ENCODE results near the gene TMIE. TPM values are rescaled to one million over a fixed set of nuclear protein-coding genes. Genes with fewer than 3 reads are reported as not detected.

TMIE gene
- polyA plus RNA-seq, 3 donors: not detected

DNA sequence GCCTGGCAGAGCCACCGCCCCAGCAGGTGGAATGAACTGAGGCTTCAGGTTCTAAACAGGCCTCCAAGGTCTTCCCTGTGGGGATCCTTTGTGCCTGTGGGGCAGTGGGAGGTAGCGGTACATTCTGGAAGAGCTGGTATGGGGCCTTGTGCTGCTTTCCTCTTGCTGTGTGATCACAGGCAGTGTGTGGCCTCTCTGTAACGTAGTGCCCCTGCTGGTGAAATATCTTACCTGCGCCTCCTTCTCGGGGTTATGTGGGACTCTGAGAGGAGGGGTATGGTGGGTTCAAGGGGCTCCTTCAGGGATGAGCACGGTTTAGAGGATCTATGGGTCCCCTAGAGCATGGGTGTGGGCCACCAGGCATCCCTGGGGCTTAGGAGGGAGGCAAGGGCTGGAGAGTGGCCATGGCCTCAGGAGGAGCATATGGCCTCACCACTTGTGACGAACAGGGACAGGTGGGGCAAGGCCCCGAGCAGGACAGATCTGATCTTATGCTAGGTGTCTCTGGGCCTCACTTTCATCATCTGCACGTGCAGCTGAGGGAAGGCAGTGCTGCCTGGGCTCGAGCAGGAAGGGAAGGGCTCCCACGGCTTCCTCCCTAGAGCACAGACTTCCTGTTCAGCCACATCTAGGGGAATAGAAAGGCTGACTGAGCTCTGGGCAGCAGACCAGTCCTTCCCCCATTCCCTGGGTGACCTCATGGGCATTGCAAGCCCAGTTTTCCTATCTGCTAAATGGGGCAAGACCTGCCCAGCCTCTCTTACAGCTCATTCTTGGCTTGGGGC, 5.8 kb upstream of the TMIE start:
- H3K9me3 Mint-ChIP-seq: peaks cover 0 to 2% (median 0%) of the 10 kb centered on the region in 7 donors
- H3K4me1 ChIP-seq (ENCODE audit: control insufficient read depth in 1 of 2, insufficient read depth in 2 of 2, low read length in 2 of 2): peaks cover 68 to 78% of the 10 kb centered on the region in 2 donors
- no peak overlapping the region for H3K9ac ChIP-seq (ENCODE audit: insufficient read depth, low read length, poor library complexity, severe bottlenecking)
- no peaks in the 10 kb centered on the region for H3K36me3 ChIP-seq (replicated peaks in 1 of 2; ENCODE audit: control insufficient read depth in 1 of 2, insufficient read depth in 2 of 2, low read length in 2 of 2)
- H3K36me3 Mint-ChIP-seq: peaks cover 4 to 8% of the 10 kb centered on the region in 2 donors
- peak overlapping the region; percentile 76 to 92 (median 87) for H3K27ac Mint-ChIP-seq
- H3K9me3 ChIP-seq (replicated peaks in 1 of 2; ENCODE audit: control insufficient read depth in 1 of 2, insufficient read depth in 1 of 2, low read length in 2 of 2): no peaks in the 10 kb centered on the region
- peak overlapping the region; percentile 37 to 42 for H3K4me3 Mint-ChIP-seq
- peaks cover 13 to 27% (median 18%) of the 10 kb centered on the region in 3 donors for H3K27me3 Mint-ChIP-seq (ENCODE audit: low read depth in 3 of 3)
- H3K27ac ChIP-seq (ENCODE audit: low read depth in 1 of 2, low read length in 2 of 2): peak overlapping the region; percentile 37 to 70
- intact Hi-C loops (cut with micrococcal nuclease): loop anchor here in 1 of 2 donors (10.0 kb wide), 1 partner anchor 279 kb away; the partner anchor contains the start of genes CCDC12 and NBEAL2
- H3K4me3 ChIP-seq (replicated peaks in 1 of 3; ENCODE audit: low read depth in 2 of 3, low read length in 3 of 3): peak overlapping the region in 1 of 3 experiments; percentile 83
- peaks cover 71% of the 10 kb centered on the region for H3K4me1 Mint-ChIP-seq
- TF ChIP-seq, protein P1, sequence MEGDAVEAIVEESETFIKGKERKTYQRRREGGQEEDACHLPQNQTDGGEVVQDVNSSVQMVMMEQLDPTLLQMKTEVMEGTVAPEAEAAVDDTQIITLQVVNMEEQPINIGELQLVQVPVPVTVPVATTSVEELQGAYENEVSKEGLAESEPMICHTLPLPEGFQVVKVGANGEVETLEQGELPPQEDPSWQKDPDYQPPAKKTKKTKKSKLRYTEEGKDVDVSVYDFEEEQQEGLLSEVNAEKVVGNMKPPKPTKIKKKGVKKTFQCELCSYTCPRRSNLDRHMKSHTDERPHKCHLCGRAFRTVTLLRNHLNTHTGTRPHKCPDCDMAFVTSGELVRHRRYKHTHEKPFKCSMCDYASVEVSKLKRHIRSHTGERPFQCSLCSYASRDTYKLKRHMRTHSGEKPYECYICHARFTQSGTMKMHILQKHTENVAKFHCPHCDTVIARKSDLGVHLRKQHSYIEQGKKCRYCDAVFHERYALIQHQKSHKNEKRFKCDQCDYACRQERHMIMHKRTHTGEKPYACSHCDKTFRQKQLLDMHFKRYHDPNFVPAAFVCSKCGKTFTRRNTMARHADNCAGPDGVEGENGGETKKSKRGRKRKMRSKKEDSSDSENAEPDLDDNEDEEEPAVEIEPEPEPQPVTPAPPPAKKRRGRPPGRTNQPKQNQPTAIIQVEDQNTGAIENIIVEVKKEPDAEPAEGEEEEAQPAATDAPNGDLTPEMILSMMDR (IDR thresholded peaks at IDR 0.05): peak; percentile 40
- H2AFZ ChIP-seq (ENCODE audit: insufficient read depth, low read depth, low read length, poor library complexity, severe bottlenecking): peak overlapping the region; percentile 38
- no peaks in the 10 kb centered on the region for H3K79me2 ChIP-seq (ENCODE audit: insufficient read depth, low read length)
- DNase-seq: peak; percentile 85 to 92 (median 89)
- H3K4me2 ChIP-seq (replicated peaks; ENCODE audit: extremely low read depth, low read length, poor library complexity, severe bottlenecking): peak overlapping the region; percentile 26
- H3K27me3 ChIP-seq (ENCODE audit: control insufficient read depth in 2 of 2, insufficient read depth in 2 of 2, low read length in 2 of 2): peaks cover 0 to 10% of the 10 kb centered on the region in 2 donors
- 34% methylated on average over 7 of the region's 11 CpGs for WGBS (ENCODE audit: insufficient coverage)
- peaks cover 12% of the 10 kb centered on the region for H4K20me1 ChIP-seq (ENCODE audit: insufficient read depth, low read length)

DNA sequence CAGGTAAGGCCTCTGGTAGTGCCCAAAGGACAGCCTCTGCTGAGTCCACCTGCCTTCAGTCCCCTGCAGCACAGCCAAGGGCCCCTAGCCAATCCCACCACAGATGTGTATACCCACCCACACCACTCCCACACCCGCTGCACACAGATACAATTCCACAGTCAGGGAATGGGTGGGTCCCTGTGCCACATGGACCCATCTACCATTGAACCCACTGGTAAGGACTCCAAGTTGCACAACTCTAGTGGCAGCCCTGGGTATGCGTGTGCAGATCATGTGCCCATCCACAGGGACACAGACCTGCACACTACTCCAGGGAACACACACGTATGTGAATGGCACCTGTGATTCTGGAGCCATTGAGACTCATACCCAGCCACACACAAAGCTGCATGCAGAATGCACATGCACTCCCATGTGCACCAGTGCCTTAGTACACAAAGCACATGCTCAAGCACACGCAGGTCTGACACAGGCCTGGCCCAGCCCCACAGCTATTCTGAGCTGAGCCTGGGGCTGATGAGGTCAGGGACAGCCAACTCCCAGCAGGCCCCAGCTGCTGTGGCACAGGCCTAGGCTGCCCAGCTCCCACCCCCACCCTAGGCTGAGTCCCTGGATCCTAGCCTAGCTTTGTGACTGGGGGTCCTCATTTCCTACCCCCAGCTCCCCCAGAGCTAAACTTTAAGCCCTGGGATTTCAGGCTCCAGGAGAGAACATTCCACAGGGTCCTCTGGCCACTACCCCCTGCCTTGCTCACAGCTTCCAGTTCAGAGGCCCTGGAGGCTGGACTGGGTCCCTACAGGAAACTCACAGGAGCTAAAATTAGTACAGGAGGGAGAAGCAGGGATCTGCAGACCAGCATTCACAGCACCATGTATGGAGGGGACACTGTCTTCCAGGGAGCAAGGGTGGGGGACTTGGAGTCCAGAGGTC, 5.0 kb upstream of the TMIE start:
- peak overlapping the region in 1 of 3 experiments; percentile 83 for H3K4me3 ChIP-seq (replicated peaks in 1 of 3; ENCODE audit: low read depth in 2 of 3, low read length in 3 of 3)
- H4K20me1 ChIP-seq (ENCODE audit: insufficient read depth, low read length): peaks cover 14% of the 10 kb centered on the region
- Mint-ChIP-seq H3K36me3 (peaks cover 4 to 8% of the 10 kb centered on the region in 2 donors), H3K4me1 (peaks cover 69% of the 10 kb centered on the region), H3K27ac (peak overlapping the region; percentile 76 to 92 (median 87)), H3K4me3 (peak overlapping the region; percentile 37), H3K27me3 (ENCODE audit: low read depth in 3 of 3) (peaks cover 18 to 28% (median 25%) of the 10 kb centered on the region in 3 donors), H3K9me3 (peaks cover 0 to 2% (median 0%) of the 10 kb centered on the region in 7 donors)
- H3K27ac ChIP-seq (ENCODE audit: low read depth in 1 of 2, low read length in 2 of 2): peak overlapping the region; percentile 37 to 70
- H3K4me2 ChIP-seq (replicated peaks; ENCODE audit: extremely low read depth, low read length, poor library complexity, severe bottlenecking): peak overlapping the region; percentile 26
- H3K27me3 ChIP-seq (ENCODE audit: control insufficient read depth in 2 of 2, insufficient read depth in 2 of 2, low read length in 2 of 2): peaks cover 0 to 16% of the 10 kb centered on the region in 2 donors
- no peaks in the 10 kb centered on the region for H3K9me3 ChIP-seq (replicated peaks in 1 of 2; ENCODE audit: control insufficient read depth in 1 of 2, insufficient read depth in 1 of 2, low read length in 2 of 2)
- intact Hi-C loops (cut with micrococcal nuclease): loop anchor here in 1 of 2 donors (10.0 kb wide), 1 partner anchor 279 kb away; the partner anchor contains the start of genes CCDC12 and NBEAL2
- H3K4me1 ChIP-seq (ENCODE audit: control insufficient read depth in 1 of 2, insufficient read depth in 2 of 2, low read length in 2 of 2): peaks cover 68 to 79% of the 10 kb centered on the region in 2 donors
- WGBS (ENCODE audit: insufficient coverage): 60% methylated on average over 4 of the region's 4 CpGs
- TF ChIP-seq, protein P1 (IDR thresholded peaks at IDR 0.05): no peak
- H3K9ac ChIP-seq (ENCODE audit: insufficient read depth, low read length, poor library complexity, severe bottlenecking): no peak overlapping the region
- no peak overlapping the region for H2AFZ ChIP-seq (ENCODE audit: insufficient read depth, low read depth, low read length, poor library complexity, severe bottlenecking)
- DNase-seq: peak in 2 of 3 donors; percentile 7 to 19
- H3K36me3 ChIP-seq (replicated peaks in 1 of 2; ENCODE audit: control insufficient read depth in 1 of 2, insufficient read depth in 2 of 2, low read length in 2 of 2): no peaks in the 10 kb centered on the region
- H3K79me2 ChIP-seq (ENCODE audit: insufficient read depth, low read length): no peaks in the 10 kb centered on the region
